ENCODE measurements around the gene RNF157. TPM values are rescaled to one million over a fixed set of nuclear protein-coding genes. Genes with fewer than 3 reads are reported as not detected.

RNF157 gene
- total and polyA plus RNA-seq, 2 of the 13 experiments (the other 11 are each of a cell fraction or from before 2014, with no cell fraction given) = 0.44 to 1.5 TPM

DNA sequence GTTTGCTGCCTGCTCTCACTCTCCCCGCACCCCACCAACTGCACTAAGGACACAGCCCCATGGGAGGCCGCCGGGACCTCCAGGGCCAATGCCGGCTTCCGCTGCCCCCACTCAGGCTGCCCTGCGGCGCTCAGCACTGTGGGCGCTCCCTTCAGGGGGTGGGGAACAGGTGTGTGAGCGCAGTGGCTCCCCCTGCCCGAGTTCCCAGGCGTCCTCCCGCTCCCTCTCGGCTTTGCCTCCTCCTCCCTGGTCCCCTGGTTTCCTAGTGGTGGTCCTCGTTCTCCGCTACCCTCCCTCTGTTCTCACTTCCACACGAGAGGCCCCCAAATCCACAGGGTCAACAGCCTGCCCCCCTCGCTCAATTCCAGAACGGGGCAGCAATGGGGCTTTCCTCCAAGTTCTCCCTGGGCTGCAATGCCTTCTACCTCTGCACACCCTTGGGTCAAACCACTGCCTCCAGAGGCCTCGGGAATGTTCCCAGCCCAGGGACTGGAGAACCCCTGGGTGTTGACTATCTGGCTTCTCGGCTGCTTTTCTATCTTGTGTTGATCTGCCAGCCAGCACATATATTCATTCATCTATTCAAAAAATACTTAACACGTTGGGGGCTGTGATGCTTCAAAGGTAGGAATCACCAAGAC lies 109.1 kb downstream of the RNF157 start:
- no peaks in the 10 kb centered on the region for H3K9me3 ChIP-seq (ENCODE audit: low read length)
- no TSS peak for BruUV-seq (replicated peaks)
- 64% methylated on average over 21 of the region's 21 CpGs for WGBS (ENCODE audit: low lambda C conversion rate)
- H4K20me1 ChIP-seq (ENCODE audit: insufficient read depth, low read length) = no peaks in the 10 kb centered on the region
- peaks cover 63% of the 10 kb centered on the region for H3K4me1 ChIP-seq (ENCODE audit: insufficient read depth, low read length)
- no peaks in the 10 kb centered on the region for H3K36me3 ChIP-seq (replicated peaks in 1 of 2; ENCODE audit: control insufficient read depth in 1 of 2, insufficient read depth in 2 of 2, low read length in 2 of 2)
- H3K4me2 ChIP-seq (ENCODE audit: low read depth, low read length) = peak overlapping the region; percentile 86
- H3K4me3 ChIP-seq (replicated peaks in 1 of 3; ENCODE audit: insufficient read depth in 1 of 3, low read depth in 2 of 3, low read length in 3 of 3) = peak overlapping the region in 1 of 3 experiments; percentile 68; a peak in 1 of 6 replicates
- H3K27ac ChIP-seq (ENCODE audit: extremely low read length, insufficient read depth, low read length) = no peak overlapping the region
- ChIA-PET POLR2A (interaction anchor here (0.6 to 1.1 kb wide), 2 partner anchors 9 to 137 kb away, joined by 3 to 4 read pairs; partner anchors contain the start of gene FOXJ1), CTCF (ENCODE audit: low intra/inter-chr PET ratio, low total read pairs) (no interaction called here)
- TF ChIP-seq ZBTB7B (CRISPR knock-in tag; IDR thresholded peaks at IDR 0.05) (0 out of 2 replicates have a peak, but pooled peaks have one; percentile 19), ZNF737 (CRISPR knock-in tag; IDR thresholded peaks at IDR 0.05; ENCODE audit: borderline replicate concordance) (no peak), CAMTA2 (CRISPR knock-in tag; IDR thresholded peaks at IDR 0.05; ENCODE audit: borderline replicate concordance) (no peak), MEIS2 (CRISPR knock-in tag; IDR thresholded peaks at IDR 0.05) (no peak), KAT8 (CRISPR knock-in tag; IDR thresholded peaks at IDR 0.05) (no peak), ZNF18 (CRISPR knock-in tag; IDR thresholded peaks at IDR 0.05; ENCODE audit: insufficient replicate concordance) (no peak), ETS1 (CRISPR knock-in tag; IDR thresholded peaks at IDR 0.05) (no peak), NFRKB (IDR thresholded peaks at IDR 0.05) (no peak), MTF1 (CRISPR knock-in tag; IDR thresholded peaks at IDR 0.05) (no peak), HNRNPLL (IDR thresholded peaks at IDR 0.05; ENCODE audit: low read depth, low read length, poor library complexity, severe bottlenecking) (peak; percentile 8), KLF15 (CRISPR knock-in tag; IDR thresholded peaks at IDR 0.05; ENCODE audit: borderline replicate concordance) (no peak), ZFP1 (CRISPR knock-in tag; IDR thresholded peaks at IDR 0.05) (no peak), ZNF616 (CRISPR knock-in tag; IDR thresholded peaks at IDR 0.05; ENCODE audit: low read depth) (no peak)
- TF ChIP-seq, protein P1, sequence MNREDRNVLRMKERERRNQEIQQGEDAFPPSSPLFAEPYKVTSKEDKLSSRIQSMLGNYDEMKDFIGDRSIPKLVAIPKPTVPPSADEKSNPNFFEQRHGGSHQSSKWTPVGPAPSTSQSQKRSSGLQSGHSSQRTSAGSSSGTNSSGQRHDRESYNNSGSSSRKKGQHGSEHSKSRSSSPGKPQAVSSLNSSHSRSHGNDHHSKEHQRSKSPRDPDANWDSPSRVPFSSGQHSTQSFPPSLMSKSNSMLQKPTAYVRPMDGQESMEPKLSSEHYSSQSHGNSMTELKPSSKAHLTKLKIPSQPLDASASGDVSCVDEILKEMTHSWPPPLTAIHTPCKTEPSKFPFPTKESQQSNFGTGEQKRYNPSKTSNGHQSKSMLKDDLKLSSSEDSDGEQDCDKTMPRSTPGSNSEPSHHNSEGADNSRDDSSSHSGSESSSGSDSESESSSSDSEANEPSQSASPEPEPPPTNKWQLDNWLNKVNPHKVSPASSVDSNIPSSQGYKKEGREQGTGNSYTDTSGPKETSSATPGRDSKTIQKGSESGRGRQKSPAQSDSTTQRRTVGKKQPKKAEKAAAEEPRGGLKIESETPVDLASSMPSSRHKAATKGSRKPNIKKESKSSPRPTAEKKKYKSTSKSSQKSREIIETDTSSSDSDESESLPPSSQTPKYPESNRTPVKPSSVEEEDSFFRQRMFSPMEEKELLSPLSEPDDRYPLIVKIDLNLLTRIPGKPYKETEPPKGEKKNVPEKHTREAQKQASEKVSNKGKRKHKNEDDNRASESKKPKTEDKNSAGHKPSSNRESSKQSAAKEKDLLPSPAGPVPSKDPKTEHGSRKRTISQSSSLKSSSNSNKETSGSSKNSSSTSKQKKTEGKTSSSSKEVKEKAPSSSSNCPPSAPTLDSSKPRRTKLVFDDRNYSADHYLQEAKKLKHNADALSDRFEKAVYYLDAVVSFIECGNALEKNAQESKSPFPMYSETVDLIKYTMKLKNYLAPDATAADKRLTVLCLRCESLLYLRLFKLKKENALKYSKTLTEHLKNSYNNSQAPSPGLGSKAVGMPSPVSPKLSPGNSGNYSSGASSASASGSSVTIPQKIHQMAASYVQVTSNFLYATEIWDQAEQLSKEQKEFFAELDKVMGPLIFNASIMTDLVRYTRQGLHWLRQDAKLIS (CRISPR knock-in tag; IDR thresholded peaks at IDR 0.05) = no peak
- TF ChIP-seq, protein P2, sequence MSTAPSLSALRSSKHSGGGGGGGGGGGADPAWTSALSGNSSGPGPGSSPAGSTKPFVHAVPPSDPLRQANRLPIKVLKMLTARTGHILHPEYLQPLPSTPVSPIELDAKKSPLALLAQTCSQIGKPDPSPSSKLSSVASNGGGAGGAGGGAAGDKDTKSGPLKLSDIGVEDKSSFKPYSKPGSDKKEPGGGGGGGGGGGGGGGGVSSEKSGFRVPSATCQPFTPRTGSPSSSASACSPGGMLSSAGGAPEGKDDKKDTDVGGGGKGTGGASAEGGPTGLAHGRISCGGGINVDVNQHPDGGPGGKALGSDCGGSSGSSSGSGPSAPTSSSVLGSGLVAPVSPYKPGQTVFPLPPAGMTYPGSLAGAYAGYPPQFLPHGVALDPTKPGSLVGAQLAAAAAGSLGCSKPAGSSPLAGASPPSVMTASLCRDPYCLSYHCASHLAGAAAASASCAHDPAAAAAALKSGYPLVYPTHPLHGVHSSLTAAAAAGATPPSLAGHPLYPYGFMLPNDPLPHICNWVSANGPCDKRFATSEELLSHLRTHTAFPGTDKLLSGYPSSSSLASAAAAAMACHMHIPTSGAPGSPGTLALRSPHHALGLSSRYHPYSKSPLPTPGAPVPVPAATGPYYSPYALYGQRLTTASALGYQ (CRISPR knock-in tag; IDR thresholded peaks at IDR 0.05) = no peak
- H3K79me2 ChIP-seq (ENCODE audit: insufficient read depth, low read length) = no peaks in the 10 kb centered on the region
- peak; percentile 40 for ATAC-seq
- DNase-seq (ENCODE audit: low spot score) = no peak
- H3K27me3 ChIP-seq (ENCODE audit: control insufficient read depth in 1 of 2, insufficient read depth in 2 of 2, low read length in 2 of 2) = no peaks in the 10 kb centered on the region; a peak in 2 of 5 replicates
- in situ Hi-C loops (cut with HindIII; ENCODE audit: extremely low pct_ligation_motif_present, low pct_unique_long_range_greater_than_20kb) (no loop called here), intact Hi-C loops (cut with micrococcal nuclease; ENCODE audit: unreplicated experiment) (no loop called here)
- no peak overlapping the region for H2AFZ ChIP-seq (ENCODE audit: low read length)
- FAIRE-seq = no peak
- H3K9ac ChIP-seq (ENCODE audit: insufficient read depth, low read depth, low read length) = no peak overlapping the region
